HEK293 (cell line): Measurements from ENCODE around the gene CREB5.

Experiments
- ATF2 ChIP-seq: fragments of 450-650 bp; formaldehyde crosslinking; IDR thresholded peaks from 2 replicates; pipeline ENCODE4 v1.5.1; 2016; ENCODE audit warnings: missing biosample characterization, missing genetic modification characterization, low read depth
- EGR2 ChIP-seq: fragments of 450-650 bp; formaldehyde crosslinking; IDR thresholded peaks from 2 replicates; pipeline ENCODE4 v1.5.1; 2016; ENCODE audit warnings: low read depth, missing biosample characterization, missing genetic modification characterization
- HOXA7 ChIP-seq: sonication (generic); formaldehyde crosslinking; IDR thresholded peaks from 2 replicates; pipeline ENCODE4 v1.8.1; 2022; ENCODE audit warnings: missing genetic modification reagents, borderline replicate concordance
- HOXD13 ChIP-seq: sonication (generic); formaldehyde crosslinking; IDR thresholded peaks from 2 replicates; pipeline ENCODE4 v1.8.0; 2022; ENCODE audit warnings: missing genetic modification reagents, borderline replicate concordance
- PBX3 ChIP-seq: sonication (generic); formaldehyde crosslinking; IDR thresholded peaks from 2 replicates; pipeline ENCODE4 v1.8.1; 2022; ENCODE audit warnings: mild to moderate bottlenecking, moderate library complexity, missing genetic modification reagents
- PRDM4 ChIP-seq: fragments of 450-650 bp; formaldehyde crosslinking; IDR thresholded peaks from 2 replicates; pipeline ENCODE4 v1.5.1; 2017; ENCODE audit warnings: missing biosample characterization, missing genetic modification characterization
- SP7 ChIP-seq: fragments of 450-650 bp; formaldehyde crosslinking; IDR thresholded peaks from 2 replicates; pipeline ENCODE4 v1.5.1; 2016; ENCODE audit warnings: missing biosample characterization, missing genetic modification characterization
- WT1 ChIP-seq: fragments of 450-650 bp; formaldehyde crosslinking; IDR thresholded peaks from 2 replicates; pipeline ENCODE4 v1.5.1; 2016; ENCODE audit warnings: missing biosample characterization, missing genetic modification characterization
- ZBTB11 ChIP-seq: fragments of 450-650 bp; formaldehyde crosslinking; conservative IDR thresholded peaks from 2 replicates; pipeline ENCODE4 v1.5.1; 2016; ENCODE audit warnings: low read depth, missing biosample characterization, missing genetic modification characterization
- ZBTB48 ChIP-seq: fragments of 450-650 bp; formaldehyde crosslinking; IDR thresholded peaks from 2 replicates; pipeline ENCODE4 v1.5.1; 2016; ENCODE audit warnings: missing biosample characterization, missing genetic modification characterization
- ZFP3 ChIP-seq: fragments of 450-650 bp; formaldehyde crosslinking; IDR thresholded peaks from 2 replicates; pipeline ENCODE4 v1.5.1; 2016; ENCODE audit warnings: low read depth, missing biosample characterization, missing genetic modification characterization
- ZNF16 ChIP-seq: fragments of 450-650 bp; formaldehyde crosslinking; IDR thresholded peaks from 2 replicates; pipeline ENCODE4 v1.5.1; 2016; ENCODE audit warnings: low read depth, missing biosample characterization, missing genetic modification characterization
- ZNF175 ChIP-seq: fragments of 450-650 bp; formaldehyde crosslinking; IDR thresholded peaks from 2 replicates; pipeline ENCODE4 v1.5.1; 2016; ENCODE audit warnings: missing biosample characterization, missing genetic modification characterization
- ZNF24 ChIP-seq: fragments of 450-650 bp; formaldehyde crosslinking; IDR thresholded peaks from 2 replicates; pipeline ENCODE4 v1.5.1; 2016; ENCODE audit warnings: missing biosample characterization, missing genetic modification characterization
- ZNF518A ChIP-seq: fragments of 450-650 bp; formaldehyde crosslinking; conservative IDR thresholded peaks from 2 replicates; pipeline ENCODE4 v1.5.1; 2016; ENCODE audit warnings: low read depth, missing biosample characterization, missing genetic modification characterization
- ZNF530 ChIP-seq: fragments of 450-650 bp; formaldehyde crosslinking; IDR thresholded peaks from 2 replicates; pipeline ENCODE4 v1.5.1; 2016; ENCODE audit warnings: low read depth, missing biosample characterization, missing genetic modification characterization
- ZNF560 ChIP-seq: fragments of 450-650 bp; formaldehyde crosslinking; IDR thresholded peaks from 2 replicates; pipeline ENCODE4 v1.5.1; 2017; ENCODE audit warnings: missing biosample characterization, missing genetic modification characterization, borderline replicate concordance
- ZNF596 ChIP-seq: fragments of 450-650 bp; IDR thresholded peaks from 2 replicates; pipeline ENCODE4 v1.5.0; 2018; ENCODE audit warnings: missing biosample characterization, mild to moderate bottlenecking, missing genetic modification characterization, moderate library complexity
- ZNF639 ChIP-seq: fragments of 450-650 bp; formaldehyde crosslinking; IDR thresholded peaks from 2 replicates; pipeline ENCODE4 v1.5.1; 2016; ENCODE audit warnings: missing biosample characterization, missing genetic modification characterization
- ZNF670 ChIP-seq: fragments of 450-650 bp; formaldehyde crosslinking; IDR thresholded peaks from 2 replicates; pipeline ENCODE4 v1.5.1; 2016; ENCODE audit warnings: missing biosample characterization, missing genetic modification characterization, low read depth
- ZNF692 ChIP-seq: fragments of 450-650 bp; formaldehyde crosslinking; IDR thresholded peaks from 2 replicates; pipeline ENCODE4 v1.5.1; 2016; ENCODE audit warnings: missing biosample characterization, missing genetic modification characterization

Gene CREB5

GRCh38 chr7:28408960-28409715 lies 3.2 kb upstream of the CREB5 start (continued):
- TF ChIP-seq ZNF24 (tag by site-specific recombination) (no peak), PBX3 (no peak), ZBTB11 (tag by site-specific recombination) (no peak), ZNF518A (tag by site-specific recombination) (no peak), ZBTB48 (tag by site-specific recombination) (no peak), SP7 (tag by site-specific recombination) (0 out of 2 replicates have a peak, but pooled peaks have one; percentile 26), HOXA7 (no peak), ATF2 (tag by site-specific recombination) (peak; percentile 97), ZNF530 (tag by site-specific recombination) (no peak), ZNF670 (tag by site-specific recombination) (no peak), ZNF560 (no peak), WT1 (tag by site-specific recombination) (no peak), ZNF596 (tag by site-specific recombination) (no peak), ZNF692 (tag by site-specific recombination) (0 out of 2 replicates have a peak, but pooled peaks have one; percentile 31), EGR2 (peak; percentile 76), ZNF16 (tag by site-specific recombination) (no peak), PRDM4 (tag by site-specific recombination) (no peak), ZFP3 (tag by site-specific recombination) (no peak), ZNF639 (tag by site-specific recombination) (no peak), ZNF175 (tag by site-specific recombination) (no peak), HOXD13 (CRISPR knock-in tag) (no peak)
